ENCODE measurements around the gene TFAP2A.

- TF ChIP-seq CTCF (conservative IDR thresholded peaks at IDR 0.05 in 1 of 2, IDR thresholded peaks at IDR 0.05 in 1 of 2; ENCODE audit: low read depth in 1 of 2, low read length in 2 of 2) (no peak), EZH2 (IDR thresholded peaks at IDR 0.05; ENCODE audit: low read length, missing control alignments) (no peak)
Measured at GRCh38 chr6:10437891-10438290, 23.0 kb upstream of the TFAP2A start.

Data from fibroblast of lung (primary cell).